NCI-H2227 (cell line): Measurements from ENCODE around the gene MINDY2.
"Not testable (repeated sequence)": the region's sequence is repeated elsewhere in the genome, so short reads cannot be mapped to it uniquely, and the experiment has no call there.

Experiments
- DNase-seq: peaks from one replicate; lab custom pipeline; 2025; ENCODE audit not compliant: unreplicated experiment; lab: John Stamatoyannopoulos, UW

MINDY2 gene

GRCh38 chr15:58752716-58753115 lies 18.4 kb upstream of the MINDY2 start:
- DNase-seq, result no peak

- no peak for DNase-seq
These were observed 15.8 kb upstream of the MINDY2 start for GRCh38 chr15:58755350-58755749.

GRCh38 chr15:58755956-58756355 lies 15.1 kb upstream of the MINDY2 start:
- DNase-seq, result peak; percentile 17

GRCh38 chr15:58758141-58758540 lies 13.0 kb upstream of the MINDY2 start:
- DNase-seq, result no peak

GRCh38 chr15:58760385-58761009 lies 10.6 kb upstream of the MINDY2 start:
- DNase-seq, result no peak

GRCh38 chr15:58761010-58761388 lies 10.1 kb upstream of the MINDY2 start:
- no peak for DNase-seq

GRCh38 chr15:58762285-58762684 lies 8.8 kb upstream of the MINDY2 start:
- no peak for DNase-seq

GRCh38 chr15:58762731-58763130 lies 8.4 kb upstream of the MINDY2 start:
- no peak for DNase-seq

- no peak for DNase-seq
These were observed 6.6 kb upstream of the MINDY2 start for GRCh38 chr15:58764468-58764867.

- no peak for DNase-seq
These were observed 4.8 kb upstream of the MINDY2 start for GRCh38 chr15:58766290-58766689.

GRCh38 chr15:58768601-58769004 lies 2.5 kb upstream of the MINDY2 start:
- not testable (repeated sequence) for DNase-seq

- DNase-seq, result peak; percentile 61
These were observed 614 bp upstream of the MINDY2 start for GRCh38 chr15:58770519-58770856.

- DNase-seq, result peak; percentile 46
These were observed 634 bp downstream of the MINDY2 start for GRCh38 chr15:58771621-58772250.

GRCh38 chr15:58773024-58773423 lies 1.9 kb downstream of the MINDY2 start:
- peak; percentile 7 for DNase-seq

GRCh38 chr15:58775402-58775801 lies 4.3 kb downstream of the MINDY2 start:
- DNase-seq, result no peak

- no peak for DNase-seq
These were observed 6.0 kb downstream of the MINDY2 start for GRCh38 chr15:58777107-58777506.

GRCh38 chr15:58779554-58779953 lies 8.5 kb downstream of the MINDY2 start:
- no peak for DNase-seq

GRCh38 chr15:58785355-58785754 lies 14.3 kb downstream of the MINDY2 start:
- no peak for DNase-seq

- no peak for DNase-seq
These were observed 17.1 kb downstream of the MINDY2 start for GRCh38 chr15:58788056-58788710.

GRCh38 chr15:58793862-58794261 lies 22.8 kb downstream of the MINDY2 start:
- no peak for DNase-seq

- DNase-seq, result no peak
These were observed 24.7 kb downstream of the MINDY2 start for GRCh38 chr15:58795825-58796224.

- no peak for DNase-seq
These were observed 26.4 kb downstream of the MINDY2 start for GRCh38 chr15:58797505-58797904.

- no peak for DNase-seq
These were observed 34.0 kb downstream of the MINDY2 start for GRCh38 chr15:58805095-58805494.
